Measurements from ENCODE around the gene ECM1. TPM values are rescaled to one million over a fixed set of nuclear protein-coding genes. Genes with fewer than 3 reads are reported as not detected.

Gene ECM1
- 42.9 and 72.5 TPM in 2 replicates for total RNA-seq

GRCh38 chr1:150507912-150508864, at the start of gene ECM1:
ECM1 (plus strand) TSS chr1:150508109; CDS start chr1:150508210, 101 bp downstream.

DNA sequence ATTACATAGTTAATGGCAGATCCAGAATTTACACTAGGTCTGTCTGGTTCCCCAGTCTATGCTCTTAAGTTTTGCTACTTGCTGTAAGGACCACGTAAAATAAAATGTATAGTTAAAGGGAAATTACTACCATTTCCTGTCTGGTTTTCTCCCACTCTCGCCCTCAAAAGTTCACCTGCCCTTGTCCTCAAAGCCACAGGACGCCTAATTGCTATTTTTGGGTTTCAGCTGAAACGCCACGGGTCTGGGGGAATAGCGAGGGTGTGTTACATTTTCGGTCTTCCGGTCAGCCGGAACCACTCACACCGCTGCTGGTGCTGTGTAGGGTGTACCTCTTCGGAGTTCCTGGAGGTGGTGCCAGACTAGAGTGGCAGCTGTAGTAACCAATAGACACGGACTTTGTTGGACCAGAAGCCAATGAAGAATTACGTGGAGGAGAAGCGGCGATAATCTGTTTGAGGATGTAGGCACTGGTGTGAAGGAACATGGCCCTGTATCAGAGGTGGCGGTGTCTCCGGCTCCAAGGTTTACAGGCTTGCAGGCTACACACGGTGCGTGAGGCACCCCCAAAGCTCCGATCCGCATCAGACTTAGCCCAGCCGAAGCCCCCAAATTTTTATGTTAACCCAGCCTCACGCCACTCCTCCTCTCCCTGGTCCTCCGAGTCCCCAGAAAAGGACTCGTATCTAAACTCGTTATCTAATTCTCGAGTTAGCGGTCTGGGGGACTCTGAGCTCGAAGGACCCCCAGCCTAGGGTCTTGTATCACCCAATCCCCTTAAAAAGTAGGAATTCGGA, 20.7 kb upstream of the ECM1 start, which contains the start of gene TARS2:
Gene TARS2, plus strand, starts transcription at position 454 of the 797 bp plus-strand sequence. Its CDS starts 32 bp downstream, at position 486.

GRCh38 chr1:150515328-150516049, 7.6 kb downstream of the ECM1 start, which contains the start of gene FALEC:
FALEC (plus strand) TSS chr1:150515752.

DNA sequence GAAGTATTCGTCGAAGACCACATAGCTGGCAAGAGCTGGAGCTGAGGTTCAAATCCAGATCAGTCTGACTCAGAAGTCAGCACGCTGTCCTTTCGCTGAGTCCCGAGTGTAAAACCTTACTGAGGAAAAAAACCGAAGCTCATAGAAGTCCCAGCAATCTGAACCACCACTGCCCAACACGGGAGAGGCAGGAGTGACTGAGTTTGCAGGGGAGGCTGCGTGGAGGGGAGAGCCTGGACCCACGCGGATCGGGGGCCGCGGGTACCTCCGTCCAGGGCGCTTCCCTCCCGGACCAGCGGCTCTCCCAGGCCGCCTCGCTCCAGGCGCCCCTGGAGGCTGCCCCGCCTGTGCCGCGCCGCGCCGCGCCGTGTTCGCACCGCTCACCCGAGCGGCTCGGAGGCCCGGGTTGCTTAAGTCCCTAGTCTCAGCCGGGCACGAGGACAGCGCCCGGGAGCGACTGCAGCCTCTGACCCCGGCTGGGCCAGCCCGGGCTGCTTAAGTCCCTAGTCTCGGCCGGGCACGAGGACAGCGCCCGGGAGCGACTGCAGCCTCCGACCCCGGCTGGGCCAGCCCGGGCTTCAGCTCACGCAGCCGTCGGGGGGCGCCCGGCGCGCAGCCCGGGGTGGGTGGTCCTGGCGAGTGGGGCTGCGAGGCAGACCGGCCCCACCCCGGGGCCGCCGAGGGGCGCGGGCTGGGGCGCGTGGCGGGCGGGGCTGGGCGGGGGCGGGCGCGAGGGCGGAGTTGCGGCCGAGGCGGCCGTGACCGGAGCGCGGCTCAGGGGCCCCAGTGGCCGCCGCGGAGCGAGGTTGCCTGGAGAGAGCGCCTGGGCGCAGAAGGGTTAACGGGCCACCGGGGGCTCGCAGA, 41.0 kb downstream of the ECM1 start, which contains the start of gene ADAMTSL4:
Gene ADAMTSL4, plus strand, starts transcription at position 777 of the 864 bp plus-strand sequence. CDS start 2,881 bp downstream, outside the sequence.

Other genes with a start within 250 kb of the ECM1 start
- gene APH1A, start 239.1 kb upstream of the ECM1 start, total RNA-seq: 74.9 and 83.1 TPM in 2 replicates
- 19.5 and 38.5 TPM in 2 replicates for gene C1orf54, start 235.3 kb upstream of the ECM1 start, total RNA-seq
- gene CIART, start 225.6 kb upstream of the ECM1 start, total RNA-seq: 6.0 and 6.6 TPM in 2 replicates
- gene MRPS21, start 214.2 kb upstream of the ECM1 start, total RNA-seq: 31.5 and 32.2 TPM in 2 replicates
- 29.5 and 30.9 TPM in 2 replicates for gene PRPF3, start 186.6 kb upstream of the ECM1 start, total RNA-seq
- 7.8 and 10.8 TPM in 2 replicates for gene RPRD2, start 144.0 kb upstream of the ECM1 start, total RNA-seq
- 21.5 and 25.9 TPM in 2 replicates for gene TARS2, start 20.7 kb upstream of the ECM1 start, total RNA-seq
- 0.23 and 0.33 TPM in 2 replicates for gene FALEC, start 7.6 kb downstream of the ECM1 start, total RNA-seq
- 13.4 and 31.1 TPM in 2 replicates for gene ADAMTSL4, start 41.3 kb downstream of the ECM1 start, total RNA-seq
- 208 and 219 TPM in 2 replicates for gene MCL1, start 71.5 kb downstream of the ECM1 start, total RNA-seq
- 54.9 and 62.0 TPM in 2 replicates for gene ENSA, start 121.5 kb downstream of the ECM1 start, total RNA-seq
- gene GOLPH3L, start 189.0 kb downstream of the ECM1 start, total RNA-seq: 9.9 and 14.2 TPM in 2 replicates
- gene HORMAD1, start 212.8 kb downstream of the ECM1 start, total RNA-seq: not detected in 2 replicates

All from smooth muscle cell of the pulmonary artery (primary cell).